HEK293T (cell line): ENCODE results near the gene WDR93.
A peak's percentile ranks its signal among the peaks of the same experiment; 100 is the strongest.

Source experiments
- CTCF ChIA-PET: fragments of 350-600 bp; formaldehyde crosslinking; extraction: SDS; loops from one replicate; lab custom pipeline; 2021; ENCODE audit warnings: antibody characterized with exemption, inconsistent platforms; lab: Yijun Ruan, JAX
- POLR2A ChIA-PET: fragments of 350-600 bp; formaldehyde crosslinking; extraction: SDS; loops from one replicate; lab custom pipeline; 2020; ENCODE audit warnings: antibody characterized with exemption, inconsistent platforms; lab: Yijun Ruan, JAX
- DNase-seq: peaks from one replicate; pipeline ENCODE4 v3.0.0; 2012; ENCODE audit warnings: mixed read lengths; ENCODE audit errors: extremely low spot score
- ARNT ChIP-seq: fragments of 450-650 bp; IDR thresholded peaks from 2 replicates; pipeline ENCODE4 v1.6.1; 2017; ENCODE audit warnings: mild to moderate bottlenecking
- BHLHE40 ChIP-seq: fragments of 450-650 bp; IDR thresholded peaks from 2 replicates; pipeline ENCODE4 v1.6.1; 2016; ENCODE audit warnings: mild to moderate bottlenecking, moderate library complexity, borderline replicate concordance
- CTBP1 ChIP-seq: fragments of 450-650 bp; IDR thresholded peaks from 2 replicates; pipeline ENCODE4 v1.6.1; 2016; ENCODE audit warnings: borderline replicate concordance
- ELF4 ChIP-seq: fragments of 450-650 bp; IDR thresholded peaks from 2 replicates; pipeline ENCODE4 v1.6.1; 2017; ENCODE audit warnings: antibody characterized with exemption
- FOXA1 ChIP-seq: fragments of 450-650 bp; IDR thresholded peaks from 2 replicates; pipeline ENCODE4 v1.6.1; 2016; ENCODE audit warnings: mild to moderate bottlenecking
- FOXK2 ChIP-seq: fragments of 450-650 bp; IDR thresholded peaks from 2 replicates; pipeline ENCODE4 v1.6.1; 2016; ENCODE audit warnings: mild to moderate bottlenecking
- FOXM1 ChIP-seq: fragments of 450-650 bp; IDR thresholded peaks from 2 replicates; pipeline ENCODE4 v1.6.1; 2017; ENCODE audit warnings: mild to moderate bottlenecking, borderline replicate concordance
- HDGF ChIP-seq: fragments of 450-650 bp; IDR thresholded peaks from 2 replicates; pipeline ENCODE4 v1.6.1; 2017; ENCODE audit warnings: antibody characterized with exemption, borderline replicate concordance
- L3MBTL2 ChIP-seq: fragments of 450-650 bp; conservative IDR thresholded peaks from 2 replicates; pipeline ENCODE4 v1.6.1; 2016; ENCODE audit warnings: mild to moderate bottlenecking
- LEF1 ChIP-seq: fragments of 450-650 bp; IDR thresholded peaks from 2 replicates; pipeline ENCODE4 v1.6.1; 2017; ENCODE audit warnings: mild to moderate bottlenecking, borderline replicate concordance
- NFRKB ChIP-seq: fragments of 450-650 bp; IDR thresholded peaks from 2 replicates; pipeline ENCODE4 v1.6.1; 2016; ENCODE audit warnings: mild to moderate bottlenecking, moderate library complexity
- SP1 ChIP-seq: fragments of 450-650 bp; IDR thresholded peaks from 2 replicates; pipeline ENCODE4 v1.6.1; 2017
- SUZ12 ChIP-seq: fragments of 450-650 bp; IDR thresholded peaks from 2 replicates; pipeline ENCODE4 v1.6.1; 2016; ENCODE audit warnings: mild to moderate bottlenecking
- TARDBP ChIP-seq: fragments of 450-650 bp; IDR thresholded peaks from 2 replicates; pipeline ENCODE4 v1.6.1; 2016
- ZNF384 ChIP-seq: fragments of 450-650 bp; IDR thresholded peaks from 2 replicates; pipeline ENCODE4 v1.6.1; 2016
- TF ChIP-seq, protein P1 (sequence below): fragments of 450-650 bp; IDR thresholded peaks from 2 replicates; pipeline ENCODE4 v1.6.1; 2016

WDR93 gene

DNA sequence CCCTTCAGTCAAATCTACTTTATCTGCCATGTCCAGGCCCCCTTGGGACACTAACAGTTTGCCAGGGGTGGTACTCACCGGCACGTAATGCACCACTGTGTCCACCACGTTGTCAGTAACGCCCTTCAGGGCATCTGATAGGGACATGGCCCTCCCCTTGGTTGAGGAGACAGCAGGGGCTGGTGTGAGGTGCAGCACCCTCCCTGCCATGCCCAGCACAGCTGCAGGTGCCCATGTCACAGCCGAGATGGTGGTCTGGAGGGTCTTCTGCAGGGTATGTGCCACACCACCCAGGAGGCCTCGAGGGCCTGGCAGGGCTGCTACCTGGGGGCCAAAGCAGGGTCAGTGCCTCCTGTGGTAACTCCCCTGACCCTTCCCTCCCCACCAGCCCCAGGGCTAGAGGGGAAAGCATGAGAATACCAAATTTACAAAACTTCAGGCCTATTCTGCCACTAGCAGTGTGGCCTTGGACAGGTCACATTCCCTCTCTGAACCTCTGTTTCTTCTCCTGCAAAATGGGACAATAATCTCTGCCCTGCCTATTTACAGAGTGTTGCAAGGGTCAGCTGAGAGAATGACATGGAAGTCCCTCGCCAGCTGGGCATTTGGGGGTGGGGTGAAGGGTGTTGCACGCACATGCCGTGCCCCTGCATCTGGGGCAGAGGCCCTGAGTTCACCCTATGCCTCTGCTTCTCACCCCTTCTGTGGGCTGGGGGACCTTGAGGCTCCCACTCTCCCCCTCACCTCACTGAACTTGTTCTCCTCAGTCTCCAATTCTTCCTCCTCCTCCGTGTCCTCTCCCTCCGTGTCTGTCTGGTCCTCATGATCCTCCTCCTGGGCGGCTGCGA is 23.5 kb upstream of the WDR93 start:
- POLR2A ChIA-PET, result interaction anchor here (1.2 kb wide), 1 partner anchor 12 kb away, joined by 4 read pairs; the partner anchor contains the start of gene KIF7
- CTCF ChIA-PET, result interaction anchor here (1.4 kb wide), 1 partner anchor 20 kb away, joined by 5 read pairs; no protein-coding TSS in a partner anchor
- TF ChIP-seq ELF4 (no peak), CTBP1 (no peak), TARDBP (no peak), SP1 (no peak), FOXM1 (no peak), FOXK2 (no peak), BHLHE40 (no peak), FOXA1 (no peak), ARNT (no peak), L3MBTL2 (no peak), ZNF384 (no peak), NFRKB (no peak), HDGF (no peak), SUZ12 (no peak), LEF1 (no peak)
- TF ChIP-seq, protein P1, sequence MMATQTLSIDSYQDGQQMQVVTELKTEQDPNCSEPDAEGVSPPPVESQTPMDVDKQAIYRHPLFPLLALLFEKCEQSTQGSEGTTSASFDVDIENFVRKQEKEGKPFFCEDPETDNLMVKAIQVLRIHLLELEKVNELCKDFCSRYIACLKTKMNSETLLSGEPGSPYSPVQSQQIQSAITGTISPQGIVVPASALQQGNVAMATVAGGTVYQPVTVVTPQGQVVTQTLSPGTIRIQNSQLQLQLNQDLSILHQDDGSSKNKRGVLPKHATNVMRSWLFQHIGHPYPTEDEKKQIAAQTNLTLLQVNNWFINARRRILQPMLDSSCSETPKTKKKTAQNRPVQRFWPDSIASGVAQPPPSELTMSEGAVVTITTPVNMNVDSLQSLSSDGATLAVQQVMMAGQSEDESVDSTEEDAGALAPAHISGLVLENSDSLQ, result no peak
- DNase-seq, result peak; percentile 7

DNA sequence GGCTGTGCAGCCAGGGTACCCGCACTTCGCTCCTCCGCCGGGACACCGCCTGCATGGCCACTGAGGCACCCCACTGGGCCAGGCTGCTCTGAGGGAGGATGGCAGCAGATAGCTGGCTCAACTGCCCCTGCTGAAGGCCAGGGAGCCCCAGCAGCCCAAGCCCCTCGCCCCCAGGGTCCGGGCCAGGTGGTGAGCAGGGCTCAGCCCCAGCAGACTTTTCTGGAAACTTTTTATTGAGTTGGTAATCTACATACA is 23.0 kb upstream of the WDR93 start:
- DNase-seq, result no peak
- ChIA-PET POLR2A (interaction anchor here (1.2 kb wide), 1 partner anchor 13 kb away, joined by 4 read pairs; the partner anchor contains the start of gene KIF7), CTCF (no interaction called here)

DNA sequence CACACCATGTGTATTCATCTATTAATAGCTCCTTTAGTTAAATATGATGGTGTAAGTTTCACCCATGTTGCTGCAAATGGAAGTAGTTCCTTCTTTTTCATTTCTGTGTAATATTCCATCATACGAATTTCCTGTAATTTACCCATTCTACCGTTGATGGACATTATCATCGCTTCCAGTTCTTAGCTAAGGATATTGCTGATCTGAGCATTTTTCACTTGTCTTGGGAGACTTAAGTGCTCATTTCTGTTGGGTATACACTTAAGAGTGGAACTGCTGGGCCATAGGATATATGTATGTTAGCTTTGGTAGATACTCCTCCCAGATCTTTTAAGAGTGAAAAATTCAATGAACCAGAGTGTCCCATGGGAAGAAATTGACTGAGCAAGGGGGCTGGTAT is 22.4 kb upstream of the WDR93 start:
- no peak for DNase-seq
- CTCF ChIA-PET, result no interaction called here
- TF ChIP-seq, protein P1, result no peak
- POLR2A ChIA-PET, result interaction anchor here (1.2 kb wide), 1 partner anchor 13 kb away, joined by 4 read pairs; the partner anchor contains the start of gene KIF7

More for the DNA sequence above, 23.0 kb upstream of the WDR93 start:
- TF ChIP-seq BHLHE40, result no peak
- TF ChIP-seq HDGF, result no peak
- no peak for TF ChIP-seq ARNT
- no peak for TF ChIP-seq FOXM1
- no peak for TF ChIP-seq NFRKB
- TF ChIP-seq FOXA1, result no peak
- no peak for TF ChIP-seq SUZ12
- no peak for TF ChIP-seq L3MBTL2
- TF ChIP-seq SP1, result no peak
- no peak for TF ChIP-seq TARDBP

DNA sequence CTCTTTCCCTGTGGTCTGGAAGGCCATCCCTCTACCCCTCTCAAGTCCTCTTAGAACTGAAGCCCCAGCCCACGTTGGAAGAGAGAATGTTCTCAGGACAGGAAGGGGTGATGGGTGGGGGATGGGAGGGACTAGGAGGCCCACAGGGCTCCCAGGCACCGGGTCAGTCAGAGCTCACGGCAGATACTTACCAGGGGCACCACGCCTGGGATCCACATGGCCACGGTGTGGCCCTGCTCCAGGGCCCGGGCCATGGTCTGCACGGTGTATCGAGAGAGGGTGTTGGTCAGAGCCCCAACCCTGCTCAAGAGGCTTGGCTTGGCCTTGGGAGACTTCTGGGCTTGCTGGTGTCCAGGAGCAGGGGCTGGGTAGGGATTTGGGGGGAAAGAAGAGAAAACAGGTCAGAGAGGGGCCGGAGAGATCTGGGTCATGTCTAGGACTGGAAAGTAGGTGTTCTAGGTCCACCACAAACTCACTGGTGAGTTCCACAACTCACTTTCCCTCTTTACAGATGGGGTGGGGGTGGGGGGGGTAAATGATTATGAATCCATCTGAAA is 21.2 kb upstream of the WDR93 start:
- ChIA-PET POLR2A (interaction anchor here (1.7 kb wide), 1 partner anchor 12 kb away, joined by 4 read pairs; no protein-coding TSS in a partner anchor), CTCF (interaction anchor here (2.2 kb wide), 1 partner anchor 11 kb away, joined by 11 read pairs; no protein-coding TSS in a partner anchor)
- TF ChIP-seq TARDBP, result no peak
- TF ChIP-seq FOXM1, result no peak
- DNase-seq, result no peak

DNA sequence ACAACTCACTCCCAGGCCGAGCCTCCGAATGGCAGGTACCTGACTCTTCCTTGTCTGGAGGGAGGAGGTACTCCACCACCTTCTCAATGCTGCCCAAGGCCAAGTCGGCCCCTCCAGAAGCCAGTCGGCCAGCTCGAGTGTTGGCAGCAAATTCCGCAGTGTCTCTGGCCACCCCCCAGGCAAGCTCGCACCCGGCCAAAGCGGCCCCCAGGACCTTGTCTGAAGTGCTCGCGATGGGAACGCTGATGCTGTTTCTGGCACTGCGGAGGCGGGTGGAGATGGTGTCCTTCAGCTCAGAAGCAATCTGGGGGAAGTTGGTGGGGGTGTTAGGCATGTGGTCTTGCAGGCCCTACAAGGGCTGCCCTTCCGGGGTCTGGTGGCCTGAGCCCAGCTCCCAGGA is 20.7 kb upstream of the WDR93 start:
- ChIA-PET POLR2A (interaction anchor here (1.7 kb wide), 1 partner anchor 12 kb away, joined by 4 read pairs; no protein-coding TSS in a partner anchor), CTCF (interaction anchor here (0.5 to 2.2 kb wide), 2 partner anchors 9 to 12 kb away, joined by 3 to 11 read pairs; no protein-coding TSS in a partner anchor)
- no peak for DNase-seq
- TF ChIP-seq L3MBTL2 (no peak), FOXA1 (no peak), TARDBP (no peak), ZNF384 (no peak), BHLHE40 (no peak), SP1 (no peak), FOXM1 (no peak), HDGF (no peak), SUZ12 (no peak), CTBP1 (no peak), ELF4 (no peak), LEF1 (no peak), NFRKB (no peak), FOXK2 (no peak), ARNT (no peak)
- TF ChIP-seq, protein P1, result no peak

DNA sequence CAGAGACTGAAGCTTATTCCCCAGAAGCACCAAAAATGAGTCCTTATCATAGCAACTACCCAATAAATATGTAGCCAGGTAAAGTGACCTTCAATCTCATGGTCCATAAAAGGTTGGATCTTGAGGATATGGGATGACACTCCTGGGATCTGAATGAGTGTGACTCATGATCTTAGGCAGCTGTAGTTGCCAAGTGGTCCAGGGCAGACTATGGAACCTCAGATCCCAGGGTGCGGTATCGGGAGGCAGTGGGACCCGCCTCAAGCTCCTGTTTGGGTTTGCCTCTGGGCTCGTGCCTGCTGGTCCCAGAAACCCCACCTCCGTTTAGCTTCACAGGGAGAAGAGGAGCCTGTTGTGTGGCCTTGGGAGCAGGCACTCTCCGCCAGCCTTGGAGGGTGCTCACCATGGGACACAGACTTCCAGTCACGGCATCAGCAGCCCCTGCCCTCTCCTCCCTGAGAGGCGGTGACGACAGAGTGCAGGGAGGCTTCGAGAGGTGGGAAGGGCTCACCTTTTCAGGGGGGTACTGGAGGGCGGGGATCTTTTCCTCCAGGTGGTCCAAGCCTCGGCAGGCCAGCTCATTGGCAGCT is 19.5 kb upstream of the WDR93 start:
- TF ChIP-seq, protein P1, result no peak
- TF ChIP-seq NFRKB (no peak), LEF1 (no peak), BHLHE40 (no peak), HDGF (no peak), FOXK2 (no peak), SUZ12 (no peak)
- CTCF ChIA-PET, result interaction anchor here (0.6 to 2.4 kb wide), 3 partner anchors 9 to 94 kb away, joined by 3 to 17 read pairs (median 11); no protein-coding TSS in a partner anchor

More for the DNA sequence above, 19.5 kb upstream of the WDR93 start:
- DNase-seq, result no peak
- POLR2A ChIA-PET, result interaction anchor here (1.4 to 1.7 kb wide), 2 partner anchors 13 to 24 kb away, joined by 3 to 4 read pairs; no protein-coding TSS in a partner anchor
